Endothelial cell of umbilical vein (primary cell): ENCODE results near the gene MYOZ3. TPM values are rescaled to one million over a fixed set of nuclear protein-coding genes. Genes with fewer than 3 reads are reported as not detected.
A peak's percentile ranks its signal among the peaks of the same experiment; 100 is the strongest.

Experiments
- BruUV-seq: library from RNA; stranded (reverse); fragments of 400-500 nt; replicated peaks from 2 replicates; lab custom pipeline; 2021; lab: Mats Ljungman, UMichigan
- CTCF ChIA-PET: fragments of 300-600, 350-600 bp; sonication (Branson Sonifier 250); formaldehyde crosslinking; loops from one replicate; lab custom pipeline; 2021; ENCODE audit warnings: antibody characterized with exemption, inconsistent platforms; lab: Charles Lee
- POLR2A ChIA-PET: fragments of 300-600, 350-600 bp; sonication (Branson Sonifier 250); formaldehyde crosslinking; loops from one replicate; lab custom pipeline; 2021; ENCODE audit warnings: antibody characterized with exemption, inconsistent platforms; lab: Charles Lee
- DNase-seq: peaks from one replicate; pipeline ENCODE4 v3.0.0-alpha.2; 2011; ENCODE audit warnings: low read depth, low spot score
- FAIRE-seq: peaks from 2 replicates; lab custom pipeline; 2011; peaks lifted over from hg19 to GRCh38; lab: Jason Lieb, UNC
- H2AFZ ChIP-seq: 2 replicates; pipeline ENCODE4 v1.6.0; 2012; ENCODE audit warnings: low read depth, low read length, control low read depth, inconsistent platforms
- H3K27ac ChIP-seq: 2 replicates; pipeline ENCODE4 v1.5.1; 2011; ENCODE audit warnings: low read depth, mild to moderate bottlenecking, control low read depth, low read length, moderate library complexity; ENCODE audit not compliant: insufficient read depth
- H3K27me3 ChIP-seq, 2 experiments: 2 replicates each; pipeline versions ENCODE4 v1.6.0 to v1.6.1; 2011; ENCODE audit warnings: low read length in 2 of 2, mixed read lengths in 1 of 2; ENCODE audit not compliant: control insufficient read depth in 2 of 2, insufficient read depth in 2 of 2
- H3K36me3 ChIP-seq, 2 experiments: 2 replicates in 1 of 2; 3 replicates in 1 of 2; pipeline ENCODE4 v1.5.1; 2011; ENCODE audit warnings: low read length in 2 of 2, mild to moderate bottlenecking in 1 of 2, moderate library complexity in 1 of 2; ENCODE audit not compliant: control insufficient read depth in 2 of 2, insufficient read depth in 2 of 2; ENCODE audit errors: extremely low read depth in 1 of 2
- H3K4me1 ChIP-seq: 3 replicates; pipeline ENCODE4 v1.5.1; 2011; ENCODE audit warnings: mild to moderate bottlenecking, low read length; ENCODE audit not compliant: control insufficient read depth, insufficient read depth; ENCODE audit errors: extremely low read depth
- H3K4me2 ChIP-seq: 2 replicates; pipeline ENCODE4 v1.6.1; 2011; ENCODE audit warnings: low read length, control low read depth, mixed read lengths; ENCODE audit not compliant: insufficient read depth
- H3K4me3 ChIP-seq, 3 experiments: fragments of 200-600 bp in 1 of 3; sonication (generic), shearing (Covaris generic) in 1 of 3; replicated peaks in 1 of 3; 2 replicates each; pipeline ENCODE4 v1.5.1; 2011 to 2016; ENCODE audit warnings: control low read depth in 3 of 3, low read length in 3 of 3, mild to moderate bottlenecking in 2 of 3, inconsistent platforms in 1 of 3, low read depth in 1 of 3, moderate library complexity in 1 of 3; ENCODE audit not compliant: insufficient read depth in 1 of 3
- H3K79me2 ChIP-seq: 2 replicates; pipeline ENCODE4 v1.6.0; 2012; ENCODE audit warnings: low read length, inconsistent platforms; ENCODE audit not compliant: control insufficient read depth, insufficient read depth
- H3K9ac ChIP-seq: replicated peaks from 2 replicates; pipeline ENCODE3; 2011; ENCODE audit warnings: low read length, control low read depth; ENCODE audit not compliant: insufficient read depth; ENCODE audit errors: extremely low read depth
- H3K9me1 ChIP-seq: replicated peaks from 3 replicates; pipeline ENCODE4 v1.6.0; 2011; ENCODE audit warnings: mild to moderate bottlenecking, low read length; ENCODE audit not compliant: control insufficient read depth, insufficient read depth; ENCODE audit errors: extremely low read depth
- H3K9me3 ChIP-seq: replicated peaks from 2 replicates; pipeline ENCODE4 v1.5.1; 2012; ENCODE audit warnings: low read length, inconsistent platforms; ENCODE audit not compliant: control insufficient read depth, insufficient read depth
- H4K20me1 ChIP-seq: replicated peaks from 2 replicates; pipeline ENCODE3; 2011; ENCODE audit warnings: mild to moderate bottlenecking, low read length; ENCODE audit not compliant: control insufficient read depth, insufficient read depth; ENCODE audit errors: extremely low read depth
- EZH2 ChIP-seq: IDR thresholded peaks from 2 replicates; pipeline ENCODE4 v1.6.1; 2012; ENCODE audit warnings: borderline replicate concordance, low read depth, mild to moderate bottlenecking, moderate library complexity, low read length, inconsistent platforms; ENCODE audit not compliant: severe bottlenecking
- FOS ChIP-seq: IDR thresholded peaks from 2 replicates; pipeline ENCODE4 v1.6.1; 2011; ENCODE audit warnings: mild to moderate bottlenecking, low read length, moderate library complexity, borderline replicate concordance; ENCODE audit not compliant: insufficient read depth
- GATA2 ChIP-seq: IDR thresholded peaks from 2 replicates; pipeline ENCODE4 v1.7.0; 2011; ENCODE audit warnings: low read depth, mild to moderate bottlenecking, moderate library complexity, mixed read lengths, low read length; ENCODE audit not compliant: insufficient read length, insufficient read depth
- MYC ChIP-seq: IDR thresholded peaks from one replicate; pipeline ENCODE4 v1.6.1; 2011; ENCODE audit warnings: mild to moderate bottlenecking, low read depth, low read length
- POLR2AphosphoS5 ChIP-seq: IDR thresholded peaks from 2 replicates; pipeline ENCODE4 v1.6.1; 2012; ENCODE audit warnings: low read depth, mild to moderate bottlenecking, control low read depth, low read length, moderate library complexity; ENCODE audit not compliant: insufficient read depth
- dilution Hi-C: fragments of 300-500 bp; cut with MboI; formaldehyde crosslinking; loops from one replicate; pipeline ENCODE4 v1.15.0; 2019; ENCODE audit warnings: low sequenced_read_pairs; ENCODE audit not compliant: extremely low pct_ligation_motif_present
- intact Hi-C: fragments of 100-400 bp; cut with micrococcal nuclease; formaldehyde crosslinking; loops from one replicate; pipeline ENCODE4 v1.10.0; 2022
- polyA plus RNA-seq, 4 experiments: library from polyadenylated mRNA; depleted of rRNA in 3 of 4; stranded (reverse) in 3 of 4; unstranded in 1 of 4; fragments of >200 nt; gene quantifications; 2 replicates each; pipeline versions ENCODE4 v1.2.1 to v1.2.3, GENCODE V29; 2011 to 2012; ENCODE audit warnings: missing spikeins in 1 of 4
- total RNA-seq: library from RNA; stranded (reverse); gene quantifications from 2 replicates; pipeline ENCODE4 v1.2.3, GENCODE V29; 2021
- TF ChIP-seq, protein P1 (sequence below): IDR thresholded peaks from 2 replicates; pipeline ENCODE4 v1.6.1; 2011; ENCODE audit not compliant: insufficient read depth, insufficient read length

The MYOZ3 gene
- total and polyA plus RNA-seq, 2 donors (not counting 3 experiments of a cell fraction or from before 2014, with no cell fraction given), result 0.43 to 1.1 TPM

- no peak overlapping the region for H3K4me2 ChIP-seq
- no TSS peak for BruUV-seq
- intact Hi-C loops, result no loop called here
- FAIRE-seq (peak; percentile 62), DNase-seq (peak; percentile 86)
- peak; percentile 69 for TF ChIP-seq GATA2
- TF ChIP-seq, protein P1, sequence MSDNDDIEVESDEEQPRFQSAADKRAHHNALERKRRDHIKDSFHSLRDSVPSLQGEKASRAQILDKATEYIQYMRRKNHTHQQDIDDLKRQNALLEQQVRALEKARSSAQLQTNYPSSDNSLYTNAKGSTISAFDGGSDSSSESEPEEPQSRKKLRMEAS, result no peak
- H3K27me3 ChIP-seq, result no peaks in the 10 kb centered on the region
- H2AFZ ChIP-seq, result no peak overlapping the region
- H3K27ac ChIP-seq, result no peak overlapping the region
- no peak overlapping the region for H3K4me3 ChIP-seq
- H3K4me1 ChIP-seq, result peaks cover 45% of the 10 kb centered on the region
- H3K9me1 ChIP-seq, result no peaks in the 10 kb centered on the region
- no peaks in the 10 kb centered on the region for H3K36me3 ChIP-seq
- no peaks in the 10 kb centered on the region for H3K79me2 ChIP-seq
- H4K20me1 ChIP-seq, result no peaks in the 10 kb centered on the region
- CTCF ChIA-PET, result interaction anchor here (1.3 kb wide), 1 partner anchor 10 kb away, joined by 3 read pairs; no protein-coding TSS in a partner anchor
- no peaks in the 10 kb centered on the region for H3K9me3 ChIP-seq
- POLR2A ChIA-PET, result no interaction called here
- dilution Hi-C loops, result no loop called here
- H3K9ac ChIP-seq, result no peak overlapping the region
Observed at GRCh38 chr5:150616024-150616470, 45.0 kb upstream of the MYOZ3 start.

DNA sequence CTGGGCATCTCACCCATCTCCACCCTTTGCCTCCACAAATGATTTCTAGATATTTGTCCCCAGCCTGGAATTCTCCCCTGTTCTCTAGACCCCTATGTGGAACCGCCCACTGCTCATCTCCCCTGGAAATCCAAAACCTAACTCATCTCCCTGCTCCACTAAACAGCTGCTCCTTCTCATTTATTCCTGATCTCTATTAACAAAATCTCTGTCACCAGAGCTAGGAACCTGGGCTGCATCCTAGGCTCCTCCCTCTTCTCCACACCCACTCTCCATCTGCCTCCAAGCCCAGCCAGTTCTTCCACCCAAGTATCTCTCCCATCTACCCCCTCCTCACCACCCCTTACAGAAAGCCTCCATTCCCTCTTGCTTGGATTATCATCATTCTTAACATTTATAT lies 44.5 kb upstream of the MYOZ3 start:
- Histone ChIP-seq H3K9me1 (no peaks in the 10 kb centered on the region), H3K4me1 (peaks cover 43% of the 10 kb centered on the region), H3K4me3 (no peak overlapping the region), H3K9me3 (no peaks in the 10 kb centered on the region), H3K4me2 (no peak overlapping the region), H3K27me3 (no peaks in the 10 kb centered on the region), H3K79me2 (no peaks in the 10 kb centered on the region), H4K20me1 (no peaks in the 10 kb centered on the region), H3K27ac (no peak overlapping the region), H2AFZ (no peak overlapping the region), H3K36me3 (no peaks in the 10 kb centered on the region), H3K9ac (no peak overlapping the region)
- POLR2A ChIA-PET, result no interaction called here
- DNase-seq, result no peak
- BruUV-seq, result no TSS peak
- CTCF ChIA-PET, result interaction anchor here (1.3 kb wide), 1 partner anchor 10 kb away, joined by 3 read pairs; no protein-coding TSS in a partner anchor
- dilution Hi-C loops, result no loop called here
- no peak for FAIRE-seq
- TF ChIP-seq EZH2, result no peak
- TF ChIP-seq POLR2AphosphoS5, result no peak
- no peak for TF ChIP-seq FOS
- no peak for TF ChIP-seq MYC
- TF ChIP-seq, protein P1, result no peak
- intact Hi-C loops, result no loop called here
